ENCODE results near the gene UHRF1.

Gene UHRF1

GRCh38 chr19:5001615-5002014 is 92.3 kb downstream of the UHRF1 start:
- no peaks in the 10 kb centered on the region for H3K4me1 ChIP-seq (ENCODE audit: control insufficient read depth, insufficient read depth, low read length)
- H3K36me3 ChIP-seq (ENCODE audit: control insufficient read depth, insufficient read depth, low read length) = peaks cover 5% of the 10 kb centered on the region
- no peak overlapping the region for H3K4me3 ChIP-seq (ENCODE audit: low read depth, low read length)
- H3K9ac ChIP-seq (ENCODE audit: low read depth, low read length) = no peak overlapping the region
- H3K27me3 ChIP-seq (ENCODE audit: control insufficient read depth, insufficient read depth, low read length) = no peaks in the 10 kb centered on the region
- no peaks in the 10 kb centered on the region for H3K9me3 ChIP-seq (ENCODE audit: control insufficient read depth, insufficient read depth, low read length)

- H3K4me3 ChIP-seq (ENCODE audit: low read depth, low read length) = no peak overlapping the region
- no peaks in the 10 kb centered on the region for H3K4me1 ChIP-seq (ENCODE audit: control insufficient read depth, insufficient read depth, low read length)
- no peak overlapping the region for H3K9ac ChIP-seq (ENCODE audit: low read depth, low read length)
- H3K27me3 ChIP-seq (ENCODE audit: control insufficient read depth, insufficient read depth, low read length) = no peaks in the 10 kb centered on the region
- H3K9me3 ChIP-seq (ENCODE audit: control insufficient read depth, insufficient read depth, low read length) = no peaks in the 10 kb centered on the region
- H3K36me3 ChIP-seq (ENCODE audit: control insufficient read depth, insufficient read depth, low read length) = peaks cover 5% of the 10 kb centered on the region
Observed at GRCh38 chr19:5002143-5002542, 92.8 kb downstream of the UHRF1 start.

GRCh38 chr19:5003781-5004180 is 94.5 kb downstream of the UHRF1 start:
- H3K4me1 ChIP-seq (ENCODE audit: control insufficient read depth, insufficient read depth, low read length) = no peaks in the 10 kb centered on the region
- no peak overlapping the region for H3K4me3 ChIP-seq (ENCODE audit: low read depth, low read length)
- H3K36me3 ChIP-seq (ENCODE audit: control insufficient read depth, insufficient read depth, low read length) = no peaks in the 10 kb centered on the region
- no peaks in the 10 kb centered on the region for H3K9me3 ChIP-seq (ENCODE audit: control insufficient read depth, insufficient read depth, low read length)
- no peak overlapping the region for H3K9ac ChIP-seq (ENCODE audit: low read depth, low read length)
- H3K27me3 ChIP-seq (ENCODE audit: control insufficient read depth, insufficient read depth, low read length) = no peaks in the 10 kb centered on the region

- no peaks in the 10 kb centered on the region for H3K36me3 ChIP-seq (ENCODE audit: control insufficient read depth, insufficient read depth, low read length)
Observed at GRCh38 chr19:5005096-5005495, 95.8 kb downstream of the UHRF1 start.

GRCh38 chr19:5006201-5006600 is 96.9 kb downstream of the UHRF1 start:
- Histone ChIP-seq H3K9ac (ENCODE audit: low read depth, low read length) (no peak overlapping the region), H3K4me3 (ENCODE audit: low read depth, low read length) (no peak overlapping the region), H3K27me3 (ENCODE audit: control insufficient read depth, insufficient read depth, low read length) (no peaks in the 10 kb centered on the region), H3K9me3 (ENCODE audit: control insufficient read depth, insufficient read depth, low read length) (no peaks in the 10 kb centered on the region), H3K4me1 (ENCODE audit: control insufficient read depth, insufficient read depth, low read length) (no peaks in the 10 kb centered on the region), H3K36me3 (ENCODE audit: control insufficient read depth, insufficient read depth, low read length) (no peaks in the 10 kb centered on the region)

More at GRCh38 chr19:5005096-5005495, 95.8 kb downstream of the UHRF1 start:
- Histone ChIP-seq H3K9ac (ENCODE audit: low read depth, low read length) (no peak overlapping the region), H3K9me3 (ENCODE audit: control insufficient read depth, insufficient read depth, low read length) (no peaks in the 10 kb centered on the region), H3K27me3 (ENCODE audit: control insufficient read depth, insufficient read depth, low read length) (no peaks in the 10 kb centered on the region), H3K4me1 (ENCODE audit: control insufficient read depth, insufficient read depth, low read length) (no peaks in the 10 kb centered on the region), H3K4me3 (ENCODE audit: low read depth, low read length) (no peak overlapping the region)

GRCh38 chr19:5006821-5007220 is 97.5 kb downstream of the UHRF1 start:
- Histone ChIP-seq H3K9me3 (ENCODE audit: control insufficient read depth, insufficient read depth, low read length) (no peaks in the 10 kb centered on the region), H3K4me3 (ENCODE audit: low read depth, low read length) (no peak overlapping the region), H3K36me3 (ENCODE audit: control insufficient read depth, insufficient read depth, low read length) (no peaks in the 10 kb centered on the region), H3K4me1 (ENCODE audit: control insufficient read depth, insufficient read depth, low read length) (no peaks in the 10 kb centered on the region), H3K27me3 (ENCODE audit: control insufficient read depth, insufficient read depth, low read length) (no peaks in the 10 kb centered on the region), H3K9ac (ENCODE audit: low read depth, low read length) (no peak overlapping the region)

Measured in iPS-15b (cell line).